ENCODE data around the gene SLC4A1AP. TPM values are rescaled to one million over a fixed set of nuclear protein-coding genes. Genes with fewer than 3 reads are reported as not detected.
"Not testable (repeated sequence)": the region's sequence is repeated elsewhere in the genome, so short reads cannot be mapped to it uniquely, and the experiment has no call there.

SLC4A1AP gene
- polyA plus RNA-seq, 1 donor from 2014 or later: 47.9 TPM

- Histone ChIP-seq H3K4me2 (ENCODE audit: low read length) (no peak overlapping the region), H3K79me2 (replicated peaks; ENCODE audit: insufficient read depth, low read length) (no peaks in the 10 kb centered on the region), H3F3A (ENCODE audit: insufficient read depth, low read length, poor library complexity, severe bottlenecking) (no peaks in the 10 kb centered on the region), H3K9me2 (ENCODE audit: insufficient read depth, low read length) (no peaks in the 10 kb centered on the region), H4K20me1 (ENCODE audit: insufficient read depth) (no peaks in the 10 kb centered on the region), H3K27ac (ENCODE audit: low read length) (no peak overlapping the region), H3K27me3 (ENCODE audit: insufficient read depth, low read depth, low read length) (no peaks in the 10 kb centered on the region), H3K36me3 (ENCODE audit: insufficient read depth, low read length) (peaks cover 8% of the 10 kb centered on the region), H3K9ac (ENCODE audit: low read length) (no peak overlapping the region), H2AFZ (ENCODE audit: low read depth, low read length) (no peak overlapping the region), H3K9me3 (ENCODE audit: low read length) (no peaks in the 10 kb centered on the region), H3K4me3 (ENCODE audit: low read length) (no peak overlapping the region)
- TF ChIP-seq CTCF (IDR thresholded peaks at IDR 0.05; ENCODE audit: poor library complexity, severe bottlenecking) (peak; percentile 96), SMC3 (conservative IDR thresholded peaks at IDR 0.05; ENCODE audit: poor library complexity) (peak; percentile 79), POLR2AphosphoS5 (IDR thresholded peaks at IDR 0.05) (no peak), REST (IDR thresholded peaks at IDR 0.05; ENCODE audit: borderline replicate concordance) (no peak), EP300 (conservative IDR thresholded peaks at IDR 0.05; ENCODE audit: poor library complexity, severe bottlenecking) (no peak), RAD21 (conservative IDR thresholded peaks at IDR 0.05) (peak; percentile 71)
These were observed 19.8 kb downstream of the SLC4A1AP start for GRCh38 chr2:27683390-27684071.

GRCh38 chr2:27685006-27685405 is 21.3 kb downstream of the SLC4A1AP start:
- H3K4me3 ChIP-seq (ENCODE audit: low read length); H3K36me3 ChIP-seq (ENCODE audit: insufficient read depth, low read length); H3K4me2 ChIP-seq (ENCODE audit: low read length); H3F3A ChIP-seq (ENCODE audit: insufficient read depth, low read length, poor library complexity, severe bottlenecking); H3K9ac ChIP-seq (ENCODE audit: low read length); H3K27me3 ChIP-seq (ENCODE audit: insufficient read depth, low read depth, low read length); H3K9me2 ChIP-seq (ENCODE audit: insufficient read depth, low read length); H4K20me1 ChIP-seq (ENCODE audit: insufficient read depth); H3K79me2 ChIP-seq (replicated peaks; ENCODE audit: insufficient read depth, low read length); H2AFZ ChIP-seq (ENCODE audit: low read depth, low read length); H3K27ac ChIP-seq (ENCODE audit: low read length); H3K9me3 ChIP-seq (ENCODE audit: low read length): not testable (repeated sequence)

- H3K4me3 ChIP-seq (ENCODE audit: low read length): no peak overlapping the region
- H3K9me2 ChIP-seq (ENCODE audit: insufficient read depth, low read length): no peaks in the 10 kb centered on the region
- H2AFZ ChIP-seq (ENCODE audit: low read depth, low read length): no peak overlapping the region
- H3K27me3 ChIP-seq (ENCODE audit: insufficient read depth, low read depth, low read length): no peaks in the 10 kb centered on the region
- TF ChIP-seq REST (IDR thresholded peaks at IDR 0.05; ENCODE audit: borderline replicate concordance): no peak
- no peak for TF ChIP-seq MXI1 (conservative IDR thresholded peaks at IDR 0.05; ENCODE audit: poor library complexity, severe bottlenecking)
- no peak for TF ChIP-seq POLR2AphosphoS5 (IDR thresholded peaks at IDR 0.05)
- no peak for TF ChIP-seq SMC3 (conservative IDR thresholded peaks at IDR 0.05; ENCODE audit: poor library complexity)
- TF ChIP-seq CTCF (IDR thresholded peaks at IDR 0.05; ENCODE audit: poor library complexity, severe bottlenecking): no peak
- TF ChIP-seq TAF1 (IDR thresholded peaks at IDR 0.05; ENCODE audit: low read depth): no peak
- TF ChIP-seq EP300 (conservative IDR thresholded peaks at IDR 0.05; ENCODE audit: poor library complexity, severe bottlenecking): no peak
- no peak for TF ChIP-seq RAD21 (conservative IDR thresholded peaks at IDR 0.05)
- no peak for TF ChIP-seq EZH2 (IDR thresholded peaks at IDR 0.05; ENCODE audit: borderline replicate concordance, insufficient read depth, low read length, poor library complexity, severe bottlenecking)
- peaks cover 8% of the 10 kb centered on the region for H3K36me3 ChIP-seq (ENCODE audit: insufficient read depth, low read length)
- H3K9ac ChIP-seq (ENCODE audit: low read length): no peak overlapping the region
- no peaks in the 10 kb centered on the region for H4K20me1 ChIP-seq (ENCODE audit: insufficient read depth)
- H3K9me3 ChIP-seq (ENCODE audit: low read length): no peaks in the 10 kb centered on the region
- H3F3A ChIP-seq (ENCODE audit: insufficient read depth, low read length, poor library complexity, severe bottlenecking): no peaks in the 10 kb centered on the region
- H3K27ac ChIP-seq (ENCODE audit: low read length): no peak overlapping the region
- no peak overlapping the region for H3K4me2 ChIP-seq (ENCODE audit: low read length)
- no peaks in the 10 kb centered on the region for H3K79me2 ChIP-seq (replicated peaks; ENCODE audit: insufficient read depth, low read length)
These were observed 21.9 kb downstream of the SLC4A1AP start for GRCh38 chr2:27685577-27685976.

Data from neural cell (in vitro differentiated cells).